Left lobe of liver (tissue), 2 donors: ENCODE measurements around the gene BGN. TPM values are rescaled to one million over a fixed set of nuclear protein-coding genes. Genes with fewer than 3 reads are reported as not detected.

Source experiments
- ATAC-seq: fragments of 200-7000 bp; cut with Tn5 transposase; one replicate; pipeline ENCODE4 v1.9.1; 2020; ENCODE audit warnings: mild to moderate bottlenecking, moderate library complexity
- DNase-seq: peaks from one replicate; pipeline ENCODE4 v3.0.0-alpha.2; 2020; ENCODE audit warnings: low spot score
- total RNA-seq: library from RNA; stranded (reverse); gene quantifications from one replicate; pipeline ENCODE4 v1.2.1, GENCODE V29; 2021
- donor health status: DM: no; HTN: no; CAD: no; lungs with moderate emphysema.
- donor health status: DM: no; HTN: yes; CAD: no.

BGN gene
- total RNA-seq, 1 donor from 2014 or later = 88.4 TPM

- DNase-seq = no peak
- no peak for ATAC-seq
These were observed 34.8 kb upstream of the BGN start for GRCh38 chrX:153459986-153460385.

- ATAC-seq (peak; percentile 76), DNase-seq (no peak)
These were observed 34.0 kb upstream of the BGN start for GRCh38 chrX:153460826-153461225.

- DNase-seq (no peak), ATAC-seq (no peak)
These were observed 32.5 kb upstream of the BGN start for GRCh38 chrX:153462291-153462690.

- no peak for DNase-seq
These were observed 31.7 kb upstream of the BGN start for GRCh38 chrX:153463031-153463430.

GRCh38 chrX:153463556-153463955 is 31.2 kb upstream of the BGN start:
- no peak for DNase-seq
- ATAC-seq = no peak

More at GRCh38 chrX:153463031-153463430, 31.7 kb upstream of the BGN start:
- ATAC-seq = no peak

- DNase-seq (no peak), ATAC-seq (no peak)
These were observed 30.7 kb upstream of the BGN start for GRCh38 chrX:153464116-153464515.

GRCh38 chrX:153465691-153466380 is 28.9 kb upstream of the BGN start:
- ATAC-seq = no peak
- DNase-seq = no peak

GRCh38 chrX:153468008-153468580 is 26.7 kb upstream of the BGN start:
- no peak for DNase-seq
- ATAC-seq = no peak

- DNase-seq = no peak
- ATAC-seq = peak; percentile 36
These were observed 24.9 kb upstream of the BGN start for GRCh38 chrX:153469811-153470410.

GRCh38 chrX:153470411-153471363 is 24.1 kb upstream of the BGN start, which contains the start of gene HAUS7:
HAUS7 (minus strand) TSS chrX:153470576; CDS start chrX:153470557, 19 bp downstream.
- peak; percentile 91 for ATAC-seq
- peak; percentile 84 for DNase-seq

- DNase-seq (no peak), ATAC-seq (no peak)
These were observed 23.0 kb upstream of the BGN start for GRCh38 chrX:153471663-153472280.

- ATAC-seq (no peak), DNase-seq (no peak)
These were observed 21.7 kb upstream of the BGN start for GRCh38 chrX:153473126-153473525.

GRCh38 chrX:153474266-153474665 is 20.5 kb upstream of the BGN start:
- DNase-seq (no peak), ATAC-seq (no peak)

- no peak for ATAC-seq
- peak; percentile 49 for DNase-seq
These were observed 20.1 kb upstream of the BGN start for GRCh38 chrX:153474718-153475117.

- no peak for ATAC-seq
- no peak for DNase-seq
These were observed 19.5 kb upstream of the BGN start for GRCh38 chrX:153475271-153475670.

- DNase-seq (no peak), ATAC-seq (no peak)
These were observed 19.0 kb upstream of the BGN start for GRCh38 chrX:153475751-153476281.

- DNase-seq (no peak), ATAC-seq (peak; percentile 30)
These were observed 18.0 kb upstream of the BGN start for GRCh38 chrX:153476666-153477363.

GRCh38 chrX:153477364-153477857 is 17.4 kb upstream of the BGN start:
- ATAC-seq = no peak
- DNase-seq = no peak

- no peak for DNase-seq
These were observed 16.9 kb upstream of the BGN start for GRCh38 chrX:153477901-153478300.

GRCh38 chrX:153478746-153479145 is 16.0 kb upstream of the BGN start:
- DNase-seq = no peak
- ATAC-seq = no peak

More at GRCh38 chrX:153477901-153478300, 16.9 kb upstream of the BGN start:
- ATAC-seq = no peak
